ENCODE results near the gene RRBP1.

GRCh38 chr20:17630151-17630805 lies 51.8 kb downstream of the RRBP1 start:
- TF ChIP-seq CTCF (IDR thresholded peaks at IDR 0.05) (no peak), POLR2A (IDR thresholded peaks at IDR 0.05) (no peak)
